HEK293 (cell line): ENCODE measurements around the gene LYZL1.

Experiments used
- CTCF ChIA-PET: fragments of 350-600 bp; formaldehyde crosslinking; extraction: SDS; loops from one replicate; lab custom pipeline; 2021; ENCODE audit warnings: antibody characterized with exemption; lab: Yijun Ruan, JAX
- POLR2A ChIA-PET: fragments of 300-600 bp; formaldehyde crosslinking; extraction: SDS; loops from one replicate; lab custom pipeline; 2020; ENCODE audit warnings: antibody characterized with exemption, inconsistent platforms; lab: Yijun Ruan, JAX
- H3K27ac ChIP-seq: fragments of 200-500 bp; sonication (Bioruptor generic); 2 replicates; pipeline ENCODE4 v1.5.1; 2014; ENCODE audit warnings: low read depth, low read length, control low read depth, inconsistent platforms; ENCODE audit errors: extremely low read depth
- H3K36me3 ChIP-seq, 2 experiments: fragments of 200-500 bp in 1 of 2; sonication (Bioruptor generic) in 1 of 2; 1 replicate in 1 of 2; 2 replicates in 1 of 2; pipeline ENCODE4 v1.5.1; 2014 to 2017; ENCODE audit warnings: inconsistent platforms in 2 of 2, low read length in 2 of 2; ENCODE audit not compliant: control insufficient read depth in 2 of 2, insufficient read depth in 1 of 2
- H3K4me1 ChIP-seq: fragments of 200-500 bp; sonication (Bioruptor generic); 2 replicates; pipeline ENCODE4 v1.5.1; 2014; ENCODE audit warnings: mild to moderate bottlenecking, low read length, inconsistent platforms; ENCODE audit not compliant: control insufficient read depth, insufficient read depth
- H3K4me3 ChIP-seq: 2 replicates; pipeline ENCODE4 v1.5.1; 2011; ENCODE audit warnings: low read depth, mild to moderate bottlenecking, control low read depth, low read length, moderate library complexity
- H3K9me3 ChIP-seq: fragments of 200-500 bp; sonication (Bioruptor generic); 2 replicates; pipeline ENCODE4 v1.5.1; 2014; ENCODE audit warnings: low read depth, low read length, inconsistent platforms; ENCODE audit not compliant: control insufficient read depth, insufficient read depth
- BCL11B ChIP-seq: fragments of 450-650 bp; formaldehyde crosslinking; IDR thresholded peaks from 2 replicates; pipeline ENCODE4 v1.5.1; 2016; ENCODE audit warnings: low read depth, missing biosample characterization, missing genetic modification characterization
- GLI4 ChIP-seq: fragments of 450-650 bp; formaldehyde crosslinking; IDR thresholded peaks from 2 replicates; pipeline ENCODE4 v1.5.1; 2016; ENCODE audit warnings: missing biosample characterization, missing genetic modification characterization
- REST ChIP-seq: fragments of 450-650 bp; formaldehyde crosslinking; IDR thresholded peaks from 2 replicates; pipeline ENCODE4 v1.5.1; 2016; ENCODE audit warnings: missing biosample characterization, missing genetic modification characterization
- SETDB1 ChIP-seq: IDR thresholded peaks from one replicate; pipeline ENCODE4 v1.6.1; 2017; ENCODE audit warnings: mild to moderate bottlenecking, low read length, moderate library complexity, mixed read lengths; ENCODE audit not compliant: insufficient read length
- SP2 ChIP-seq: fragments of 450-650 bp; formaldehyde crosslinking; IDR thresholded peaks from 2 replicates; pipeline ENCODE4 v1.5.1; 2016; ENCODE audit warnings: missing biosample characterization, missing genetic modification characterization
- ZBTB7A ChIP-seq: fragments of 450-650 bp; formaldehyde crosslinking; IDR thresholded peaks from 2 replicates; pipeline ENCODE4 v1.5.1; 2016; ENCODE audit warnings: low read depth, missing biosample characterization, missing genetic modification characterization
- ZNF121 ChIP-seq: fragments of 450-650 bp; formaldehyde crosslinking; IDR thresholded peaks from 2 replicates; pipeline ENCODE4 v1.5.1; 2016; ENCODE audit warnings: missing biosample characterization, missing genetic modification characterization
- ZNF157 ChIP-seq: fragments of 450-650 bp; formaldehyde crosslinking; IDR thresholded peaks from 2 replicates; pipeline ENCODE4 v1.5.1; 2016; ENCODE audit warnings: missing biosample characterization, missing genetic modification characterization
- ZNF169 ChIP-seq: fragments of 450-650 bp; formaldehyde crosslinking; IDR thresholded peaks from 2 replicates; pipeline ENCODE4 v1.5.1; 2016; ENCODE audit warnings: missing biosample characterization, missing genetic modification characterization
- ZNF473 ChIP-seq: fragments of 450-650 bp; formaldehyde crosslinking; IDR thresholded peaks from 2 replicates; pipeline ENCODE4 v1.5.1; 2017; ENCODE audit warnings: missing biosample characterization, missing genetic modification characterization
- ZNF558 ChIP-seq: fragments of 450-650 bp; formaldehyde crosslinking; IDR thresholded peaks from 2 replicates; pipeline ENCODE4 v1.5.1; 2016; ENCODE audit warnings: missing biosample characterization, missing genetic modification characterization
- ZNF600 ChIP-seq: fragments of 450-650 bp; formaldehyde crosslinking; IDR thresholded peaks from 2 replicates; pipeline ENCODE4 v1.5.1; 2016; ENCODE audit warnings: missing biosample characterization, missing genetic modification characterization
- ZNF654 ChIP-seq: fragments of 450-650 bp; formaldehyde crosslinking; IDR thresholded peaks from 2 replicates; pipeline ENCODE4 v1.5.1; 2016; ENCODE audit warnings: low read depth, missing biosample characterization, missing genetic modification characterization
- ZNF664 ChIP-seq: fragments of 450-650 bp; formaldehyde crosslinking; IDR thresholded peaks from 2 replicates; pipeline ENCODE4 v1.5.1; 2016; ENCODE audit warnings: missing biosample characterization, missing genetic modification characterization
- ZNF777 ChIP-seq: fragments of 450-650 bp; formaldehyde crosslinking; IDR thresholded peaks from 2 replicates; pipeline ENCODE4 v1.5.1; 2017; ENCODE audit warnings: missing biosample characterization, missing genetic modification characterization, borderline replicate concordance
- ZNF843 ChIP-seq: fragments of 450-650 bp; formaldehyde crosslinking; IDR thresholded peaks from 2 replicates; pipeline ENCODE4 v1.5.1; 2016; ENCODE audit warnings: missing biosample characterization, missing genetic modification characterization
- TF ChIP-seq, protein P1 (sequence below): fragments of 450-650 bp; formaldehyde crosslinking; IDR thresholded peaks from 2 replicates; pipeline ENCODE4 v1.5.1; 2017; ENCODE audit warnings: missing biosample characterization, missing genetic modification characterization
- TF ChIP-seq, protein P2 (sequence below): fragments of 450-650 bp; formaldehyde crosslinking; conservative IDR thresholded peaks from 2 replicates; pipeline ENCODE4 v1.5.1; 2016; ENCODE audit warnings: low read depth, missing biosample characterization, missing genetic modification characterization
- TF ChIP-seq, protein P3 (sequence below): fragments of 450-650 bp; formaldehyde crosslinking; IDR thresholded peaks from 2 replicates; pipeline ENCODE4 v1.5.1; 2017; ENCODE audit warnings: missing biosample characterization, missing genetic modification characterization
- TF ChIP-seq, protein P4 (sequence below): fragments of 450-650 bp; formaldehyde crosslinking; IDR thresholded peaks from 2 replicates; pipeline ENCODE4 v1.5.1; 2016; ENCODE audit warnings: missing biosample characterization, missing genetic modification characterization

LYZL1 gene

DNA sequence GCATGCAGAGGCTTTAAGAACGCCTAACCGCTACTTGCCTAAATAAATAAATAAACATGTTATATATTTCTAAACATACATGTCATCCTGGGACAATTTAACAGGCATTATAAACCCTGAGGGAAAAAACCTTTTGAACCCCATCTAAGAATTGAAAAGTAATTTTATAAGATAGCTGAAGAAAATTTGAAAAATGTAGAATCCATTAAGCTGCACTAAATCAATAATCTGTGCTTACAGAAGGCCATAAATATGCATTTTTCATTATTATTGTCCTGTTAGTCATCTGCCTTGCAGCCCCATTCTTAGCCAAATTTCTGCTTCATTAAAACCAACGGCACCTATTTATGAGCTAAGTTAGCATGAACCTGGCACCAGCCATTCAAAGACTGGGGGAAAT lies 24.2 kb downstream of the LYZL1 start (continued):
- no peak for TF ChIP-seq SP2
- TF ChIP-seq, protein P1, sequence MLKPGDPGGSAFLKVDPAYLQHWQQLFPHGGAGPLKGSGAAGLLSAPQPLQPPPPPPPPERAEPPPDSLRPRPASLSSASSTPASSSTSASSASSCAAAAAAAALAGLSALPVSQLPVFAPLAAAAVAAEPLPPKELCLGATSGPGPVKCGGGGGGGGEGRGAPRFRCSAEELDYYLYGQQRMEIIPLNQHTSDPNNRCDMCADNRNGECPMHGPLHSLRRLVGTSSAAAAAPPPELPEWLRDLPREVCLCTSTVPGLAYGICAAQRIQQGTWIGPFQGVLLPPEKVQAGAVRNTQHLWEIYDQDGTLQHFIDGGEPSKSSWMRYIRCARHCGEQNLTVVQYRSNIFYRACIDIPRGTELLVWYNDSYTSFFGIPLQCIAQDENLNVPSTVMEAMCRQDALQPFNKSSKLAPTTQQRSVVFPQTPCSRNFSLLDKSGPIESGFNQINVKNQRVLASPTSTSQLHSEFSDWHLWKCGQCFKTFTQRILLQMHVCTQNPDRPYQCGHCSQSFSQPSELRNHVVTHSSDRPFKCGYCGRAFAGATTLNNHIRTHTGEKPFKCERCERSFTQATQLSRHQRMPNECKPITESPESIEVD (tag by site-specific recombination) = no peak
- TF ChIP-seq SETDB1 = no peak
- TF ChIP-seq ZNF473 (tag by site-specific recombination) = no peak
- TF ChIP-seq, protein P2, sequence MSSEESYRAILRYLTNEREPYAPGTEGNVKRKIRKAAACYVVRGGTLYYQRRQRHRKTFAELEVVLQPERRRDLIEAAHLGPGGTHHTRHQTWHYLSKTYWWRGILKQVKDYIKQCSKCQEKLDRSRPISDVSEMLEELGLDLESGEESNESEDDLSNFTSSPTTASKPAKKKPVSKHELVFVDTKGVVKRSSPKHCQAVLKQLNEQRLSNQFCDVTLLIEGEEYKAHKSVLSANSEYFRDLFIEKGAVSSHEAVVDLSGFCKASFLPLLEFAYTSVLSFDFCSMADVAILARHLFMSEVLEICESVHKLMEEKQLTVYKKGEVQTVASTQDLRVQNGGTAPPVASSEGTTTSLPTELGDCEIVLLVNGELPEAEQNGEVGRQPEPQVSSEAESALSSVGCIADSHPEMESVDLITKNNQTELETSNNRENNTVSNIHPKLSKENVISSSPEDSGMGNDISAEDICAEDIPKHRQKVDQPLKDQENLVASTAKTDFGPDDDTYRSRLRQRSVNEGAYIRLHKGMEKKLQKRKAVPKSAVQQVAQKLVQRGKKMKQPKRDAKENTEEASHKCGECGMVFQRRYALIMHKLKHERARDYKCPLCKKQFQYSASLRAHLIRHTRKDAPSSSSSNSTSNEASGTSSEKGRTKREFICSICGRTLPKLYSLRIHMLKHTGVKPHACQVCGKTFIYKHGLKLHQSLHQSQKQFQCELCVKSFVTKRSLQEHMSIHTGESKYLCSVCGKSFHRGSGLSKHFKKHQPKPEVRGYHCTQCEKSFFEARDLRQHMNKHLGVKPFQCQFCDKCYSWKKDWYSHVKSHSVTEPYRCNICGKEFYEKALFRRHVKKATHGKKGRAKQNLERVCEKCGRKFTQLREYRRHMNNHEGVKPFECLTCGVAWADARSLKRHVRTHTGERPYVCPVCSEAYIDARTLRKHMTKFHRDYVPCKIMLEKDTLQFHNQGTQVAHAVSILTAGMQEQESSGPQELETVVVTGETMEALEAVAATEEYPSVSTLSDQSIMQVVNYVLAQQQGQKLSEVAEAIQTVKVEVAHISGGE (tag by site-specific recombination) = no peak
- TF ChIP-seq, protein P3, sequence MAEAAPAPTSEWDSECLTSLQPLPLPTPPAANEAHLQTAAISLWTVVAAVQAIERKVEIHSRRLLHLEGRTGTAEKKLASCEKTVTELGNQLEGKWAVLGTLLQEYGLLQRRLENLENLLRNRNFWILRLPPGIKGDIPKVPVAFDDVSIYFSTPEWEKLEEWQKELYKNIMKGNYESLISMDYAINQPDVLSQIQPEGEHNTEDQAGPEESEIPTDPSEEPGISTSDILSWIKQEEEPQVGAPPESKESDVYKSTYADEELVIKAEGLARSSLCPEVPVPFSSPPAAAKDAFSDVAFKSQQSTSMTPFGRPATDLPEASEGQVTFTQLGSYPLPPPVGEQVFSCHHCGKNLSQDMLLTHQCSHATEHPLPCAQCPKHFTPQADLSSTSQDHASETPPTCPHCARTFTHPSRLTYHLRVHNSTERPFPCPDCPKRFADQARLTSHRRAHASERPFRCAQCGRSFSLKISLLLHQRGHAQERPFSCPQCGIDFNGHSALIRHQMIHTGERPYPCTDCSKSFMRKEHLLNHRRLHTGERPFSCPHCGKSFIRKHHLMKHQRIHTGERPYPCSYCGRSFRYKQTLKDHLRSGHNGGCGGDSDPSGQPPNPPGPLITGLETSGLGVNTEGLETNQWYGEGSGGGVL = no peak

GRCh38 chr10:29314726-29315125 lies 25.9 kb downstream of the LYZL1 start:
- H3K4me1 ChIP-seq = peaks cover 9% of the 10 kb centered on the region
- POLR2A ChIA-PET = no interaction called here
- CTCF ChIA-PET = no interaction called here
- H3K4me3 ChIP-seq = no peak overlapping the region
- no peaks in the 10 kb centered on the region for H3K36me3 ChIP-seq
- H3K27ac ChIP-seq = no peak overlapping the region
- TF ChIP-seq ZNF654 (no peak), ZNF121 (no peak), ZNF777 (no peak), BCL11B (no peak)
- H3K9me3 ChIP-seq = no peaks in the 10 kb centered on the region

GRCh38 chr10:29315814-29316213 lies 26.9 kb downstream of the LYZL1 start:
- H3K27ac ChIP-seq = no peak overlapping the region
- no peaks in the 10 kb centered on the region for H3K9me3 ChIP-seq

GRCh38 chr10:29316308-29317026 lies 27.6 kb downstream of the LYZL1 start:
- Histone ChIP-seq H3K4me1 (peaks cover 9% of the 10 kb centered on the region), H3K27ac (no peak overlapping the region), H3K9me3 (no peaks in the 10 kb centered on the region), H3K4me3 (no peak overlapping the region), H3K36me3 (no peaks in the 10 kb centered on the region)
- ChIA-PET CTCF (interaction anchor here (0.6 to 3.1 kb wide), 5 partner anchors 11 to 1076 kb away, joined by 3 to 11 read pairs (median 4); no protein-coding TSS in a partner anchor), POLR2A (no interaction called here)
- TF ChIP-seq GLI4 (tag by site-specific recombination) (no peak), ZNF843 (tag by site-specific recombination) (no peak), REST (tag by site-specific recombination) (no peak), ZNF157 (tag by site-specific recombination) (no peak), ZNF600 (tag by site-specific recombination) (no peak), ZNF558 (tag by site-specific recombination) (no peak), ZNF169 (tag by site-specific recombination) (no peak)
- TF ChIP-seq, protein P4, sequence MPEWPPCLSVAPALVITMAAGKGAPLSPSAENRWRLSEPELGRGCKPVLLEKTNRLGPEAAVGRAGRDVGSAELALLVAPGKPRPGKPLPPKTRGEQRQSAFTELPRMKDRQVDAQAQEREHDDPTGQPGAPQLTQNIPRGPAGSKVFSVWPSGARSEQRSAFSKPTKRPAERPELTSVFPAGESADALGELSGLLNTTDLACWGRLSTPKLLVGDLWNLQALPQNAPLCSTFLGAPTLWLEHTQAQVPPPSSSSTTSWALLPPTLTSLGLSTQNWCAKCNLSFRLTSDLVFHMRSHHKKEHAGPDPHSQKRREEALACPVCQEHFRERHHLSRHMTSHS (tag by site-specific recombination) = no peak

More at GRCh38 chr10:29315814-29316213, 26.9 kb downstream of the LYZL1 start:
- CTCF ChIA-PET = interaction anchor here (0.7 to 0.9 kb wide), 3 partner anchors 77 to 563 kb away, joined by 3 read pairs; no protein-coding TSS in a partner anchor
- TF ChIP-seq ZNF664 (tag by site-specific recombination) = no peak
- no peak for TF ChIP-seq ZBTB7A
- no peak overlapping the region for H3K4me3 ChIP-seq
- peaks cover 9% of the 10 kb centered on the region for H3K4me1 ChIP-seq
- POLR2A ChIA-PET = no interaction called here
- no peaks in the 10 kb centered on the region for H3K36me3 ChIP-seq
